ENCODE measurements around the gene KSR2.
"Not testable (repeated sequence)": the region's sequence is repeated elsewhere in the genome, so short reads cannot be mapped to it uniquely, and the experiment has no call there.

Gene KSR2

DNA sequence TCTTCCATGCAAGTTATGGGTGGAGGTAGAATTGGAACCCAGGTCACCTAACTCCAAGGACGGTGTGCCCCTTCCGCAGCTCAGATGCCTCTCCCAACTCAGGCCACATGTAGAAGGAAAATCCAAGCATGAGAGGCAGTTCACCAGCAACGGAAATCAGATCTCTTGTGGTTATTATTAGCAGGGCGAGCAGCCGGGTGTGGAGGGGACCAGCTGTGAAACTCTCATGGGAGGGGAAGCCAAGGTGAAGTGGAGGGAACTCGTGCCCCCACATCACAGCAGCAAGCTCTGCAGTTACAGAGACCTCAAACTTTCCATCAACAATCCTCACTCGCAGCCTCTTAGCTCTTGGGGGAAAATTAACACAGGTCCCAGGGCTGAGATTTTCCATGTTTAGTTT lies 79.7 kb downstream of the KSR2 start:
- DNase-seq, result no peak

DNA sequence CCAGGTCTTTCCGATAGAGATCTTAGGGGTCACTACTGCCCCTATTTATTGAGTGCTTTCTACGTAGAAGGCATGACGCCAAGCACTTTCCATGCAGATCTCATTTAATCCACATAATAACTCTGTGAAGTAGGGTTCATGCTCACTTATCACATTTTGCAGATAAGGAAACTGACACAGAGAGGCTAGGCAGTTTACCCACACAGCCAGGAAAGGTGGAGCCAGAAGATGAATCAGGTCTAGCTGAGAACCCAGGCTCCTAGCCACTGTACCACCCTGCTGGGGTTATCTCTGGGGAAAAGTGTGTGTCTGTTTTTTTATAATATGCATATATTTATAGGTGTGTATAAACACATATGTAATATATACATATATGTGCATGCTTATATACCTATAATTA lies 83.6 kb downstream of the KSR2 start:
- DNase-seq, result no peak

DNA sequence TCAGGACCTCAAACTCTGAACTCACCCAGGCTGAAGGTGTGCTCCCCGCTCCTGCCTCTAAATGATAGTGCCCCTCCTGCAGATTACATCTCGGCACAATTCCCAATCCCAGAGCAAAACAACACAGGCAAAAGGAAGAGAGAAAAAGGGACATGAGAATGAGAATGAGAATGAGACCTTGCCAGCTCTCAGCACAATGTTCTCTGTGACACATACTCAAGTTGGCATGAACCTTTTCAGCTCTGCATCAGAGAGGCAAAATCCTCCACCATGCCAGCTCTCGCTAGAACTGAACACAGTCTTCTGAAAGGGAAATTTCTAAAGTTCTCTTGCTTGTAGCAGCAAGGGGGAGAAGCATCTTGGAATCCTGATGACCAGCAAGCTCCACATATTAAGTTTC lies 84.6 kb downstream of the KSR2 start:
- DNase-seq, result no peak

DNA sequence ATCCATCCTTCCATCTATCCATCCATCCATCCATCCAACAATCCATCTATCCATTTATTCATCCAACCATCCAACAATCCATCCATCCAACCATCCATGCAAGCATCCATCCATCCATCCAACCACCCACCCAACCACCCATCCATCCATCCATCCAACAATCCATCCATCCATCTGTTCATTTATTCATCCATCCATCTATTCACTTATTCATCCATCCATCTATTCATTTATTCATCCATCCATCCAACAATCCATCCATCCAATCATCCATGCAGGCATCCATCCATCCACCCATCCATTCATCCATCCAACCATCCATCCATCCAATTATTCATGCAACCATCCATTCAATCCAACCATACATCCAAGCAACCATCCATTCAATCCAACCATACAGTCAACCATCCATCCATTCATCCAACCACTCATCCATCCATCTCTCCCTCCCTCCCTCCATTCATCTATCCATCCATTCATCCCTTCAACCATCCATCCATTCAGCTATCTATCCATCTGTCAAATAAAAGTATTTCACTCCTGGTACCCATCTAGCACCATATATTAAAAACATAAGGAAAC lies 86.1 kb downstream of the KSR2 start:
- DNase-seq, result no peak

DNA sequence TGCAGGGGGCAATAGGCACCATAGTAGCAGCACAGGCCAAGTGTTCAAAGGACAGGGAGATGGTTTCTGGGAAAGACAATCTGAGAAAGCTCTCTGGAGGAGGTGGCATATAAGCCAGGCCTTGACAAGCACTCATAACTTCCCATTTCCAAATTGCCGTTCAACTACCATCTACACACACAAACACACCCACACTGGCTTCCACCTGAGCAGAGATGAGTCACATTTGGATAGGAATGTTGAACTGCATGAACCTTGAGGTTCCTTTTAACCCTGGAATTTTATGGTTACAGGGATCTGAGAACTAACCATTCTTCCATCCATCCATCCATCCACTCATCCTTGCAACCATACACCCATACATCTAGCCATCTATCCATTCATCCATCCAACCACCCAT lies 86.6 kb downstream of the KSR2 start:
- no peak for DNase-seq

DNA sequence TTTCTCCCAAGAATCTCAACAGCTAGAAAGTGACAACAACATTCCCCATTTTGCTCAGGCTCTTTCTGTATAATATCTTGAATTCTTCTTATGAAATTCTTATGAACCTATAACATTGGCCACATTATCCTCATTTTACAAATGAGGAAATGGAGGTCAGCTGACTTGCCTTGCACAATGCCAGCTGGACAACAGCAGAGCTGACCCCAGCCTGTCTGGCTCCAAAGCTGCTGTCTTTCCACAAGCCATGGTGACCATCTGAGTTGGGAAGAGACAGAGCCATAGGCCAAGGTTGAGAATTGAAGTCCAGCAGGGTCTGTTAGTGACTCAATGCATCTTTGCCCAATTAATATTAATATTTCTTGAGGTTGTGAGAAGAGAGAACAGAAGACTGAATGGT lies 87.3 kb downstream of the KSR2 start:
- DNase-seq, result no peak

DNA sequence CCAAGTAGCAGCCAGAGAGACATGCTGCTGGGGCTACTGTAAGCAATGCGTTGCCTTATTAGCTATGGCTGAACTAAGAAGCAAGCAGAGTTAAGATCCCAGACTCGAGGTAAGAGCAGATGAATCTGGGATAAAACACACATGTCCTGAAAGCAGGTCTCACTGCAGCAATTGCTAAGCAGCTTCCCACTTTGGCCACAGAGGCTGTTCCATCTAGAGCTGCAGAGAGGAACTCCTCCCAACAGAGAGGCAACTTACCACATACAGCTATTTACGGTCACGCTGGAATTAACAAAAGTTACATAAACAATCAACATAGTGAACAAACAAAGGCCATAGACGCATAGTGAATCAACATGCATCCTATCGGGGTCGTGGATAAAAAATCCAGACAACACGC lies 90.2 kb downstream of the KSR2 start:
- DNase-seq, result no peak

DNA sequence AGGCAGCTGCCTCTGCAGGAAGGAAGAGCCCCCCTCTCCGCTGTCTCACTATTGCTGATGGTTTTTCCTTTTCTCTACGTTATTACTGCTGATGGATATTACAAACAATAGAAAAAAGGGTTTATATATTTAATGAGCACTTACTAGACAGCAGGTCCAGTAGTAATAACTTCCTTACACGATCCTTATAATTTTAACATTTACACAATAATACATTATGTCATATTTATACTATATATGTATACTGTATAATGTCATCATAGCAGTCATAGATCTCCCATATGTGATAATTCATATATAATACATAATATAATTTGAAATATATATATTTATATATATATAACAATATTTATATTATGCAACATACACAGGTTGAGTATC lies 92.4 kb downstream of the KSR2 start:
- DNase-seq, result no peak

DNA sequence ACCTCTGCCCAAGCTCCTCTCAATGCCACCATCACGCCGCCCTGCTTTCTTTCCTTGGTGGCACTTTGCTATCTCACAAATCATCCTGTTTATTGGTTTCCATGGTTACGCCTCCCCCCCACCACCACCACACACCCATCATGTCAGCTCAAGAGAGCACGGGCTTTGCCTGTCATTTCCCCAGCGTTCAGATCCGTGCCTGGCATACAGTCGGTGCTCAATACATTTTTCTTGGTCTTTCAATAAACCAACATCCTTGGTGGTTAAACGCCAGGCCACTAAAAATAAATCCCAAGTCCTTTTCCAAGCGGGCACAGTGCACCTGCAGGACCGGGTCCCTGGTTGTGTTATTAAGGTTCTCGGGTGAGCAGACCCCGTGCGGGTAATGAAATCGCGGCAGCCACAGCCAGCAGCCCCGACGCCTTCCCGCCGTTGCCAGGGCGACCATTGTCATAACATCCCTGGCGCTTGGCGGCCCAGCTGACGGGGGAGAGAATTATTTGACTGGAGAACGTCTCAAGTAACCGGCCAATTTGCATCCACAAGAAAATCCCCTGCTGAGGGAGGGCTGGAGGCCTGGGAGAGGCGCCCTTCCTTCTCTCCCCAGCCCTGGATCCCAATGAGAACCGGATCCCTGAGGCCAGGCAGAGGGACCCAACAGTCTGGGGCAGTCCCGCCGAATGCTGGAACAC lies 92.9 kb downstream of the KSR2 start:
- DNase-seq, result peak; percentile 43

DNA sequence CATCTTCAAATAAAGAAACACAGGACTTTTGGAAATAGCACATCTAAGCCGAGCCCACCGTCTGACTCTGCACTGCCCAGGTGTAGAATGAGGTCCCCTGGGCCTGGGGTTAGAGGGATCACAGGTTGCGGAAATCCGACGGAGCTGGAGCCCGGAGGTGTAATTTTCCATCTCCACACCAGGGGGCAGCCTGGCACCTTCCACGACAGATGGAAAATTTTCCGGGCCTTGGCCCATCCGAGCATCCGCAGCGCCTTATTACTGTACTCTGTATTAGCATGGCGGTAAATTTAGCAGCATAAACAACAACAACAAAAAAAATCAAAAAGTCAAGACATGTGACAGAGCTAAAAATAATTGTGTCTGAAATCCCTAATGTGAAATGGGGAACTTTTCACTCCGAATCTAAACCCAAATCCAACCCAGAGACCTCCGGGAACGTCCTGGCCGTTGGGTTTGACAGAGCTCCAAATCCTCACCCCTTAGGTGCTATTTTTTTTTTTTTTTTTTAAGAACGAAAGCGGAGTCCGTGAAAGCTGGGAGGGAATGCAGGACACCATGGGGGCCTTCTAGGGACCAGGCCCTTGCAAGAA lies 93.9 kb downstream of the KSR2 start:
- peak; percentile 62 for DNase-seq

DNA sequence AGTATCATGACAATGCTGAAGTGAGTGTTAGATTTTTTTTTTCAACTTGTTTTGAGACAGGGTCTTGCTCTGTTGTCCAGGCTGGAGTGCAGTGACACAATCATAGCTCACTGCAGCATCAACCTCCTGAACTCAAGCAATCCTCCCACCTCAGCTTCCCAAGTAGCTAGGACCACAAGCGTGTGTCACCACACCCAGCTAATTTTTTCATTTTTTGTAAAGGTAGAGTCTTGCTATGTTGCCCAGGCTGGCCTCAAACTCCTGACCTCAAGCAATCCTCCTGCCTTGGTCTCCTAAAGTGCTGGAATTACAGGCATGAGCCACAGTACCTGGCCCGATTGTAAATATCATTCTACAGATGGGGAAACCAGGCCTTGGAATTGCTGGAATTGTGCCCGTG lies 94.6 kb downstream of the KSR2 start:
- not testable (repeated sequence) for DNase-seq

DNA sequence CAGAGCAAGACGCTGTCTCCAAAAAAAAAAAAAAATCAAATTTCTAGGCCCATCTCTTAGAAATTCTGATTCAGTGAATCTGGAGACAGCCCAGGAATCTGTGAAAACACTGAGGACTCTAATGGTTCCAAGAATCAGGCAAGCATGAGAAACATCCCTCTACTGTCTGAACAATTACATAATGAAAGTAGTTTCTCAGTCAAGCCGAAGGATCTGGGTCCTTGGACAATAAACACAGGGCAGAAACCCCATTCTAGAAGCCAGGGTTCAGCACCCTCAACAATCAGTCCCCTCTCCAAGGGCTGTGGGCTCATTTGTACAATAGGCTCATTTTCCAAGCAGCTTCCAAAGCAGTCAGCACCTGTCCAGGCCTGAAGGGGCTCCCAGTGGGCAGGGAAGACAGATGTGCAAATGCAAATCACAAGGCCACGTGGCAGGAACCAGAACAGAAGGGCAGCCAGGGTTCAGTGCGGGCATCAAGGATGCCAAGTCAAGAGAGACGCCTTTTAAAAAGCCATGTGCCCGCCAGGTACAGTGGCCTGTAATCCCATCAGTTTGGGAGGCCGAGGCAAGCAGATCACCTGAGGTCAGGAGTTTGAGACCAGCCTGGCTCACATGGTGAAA lies 96.1 kb downstream of the KSR2 start:
- no peak for DNase-seq

DNA sequence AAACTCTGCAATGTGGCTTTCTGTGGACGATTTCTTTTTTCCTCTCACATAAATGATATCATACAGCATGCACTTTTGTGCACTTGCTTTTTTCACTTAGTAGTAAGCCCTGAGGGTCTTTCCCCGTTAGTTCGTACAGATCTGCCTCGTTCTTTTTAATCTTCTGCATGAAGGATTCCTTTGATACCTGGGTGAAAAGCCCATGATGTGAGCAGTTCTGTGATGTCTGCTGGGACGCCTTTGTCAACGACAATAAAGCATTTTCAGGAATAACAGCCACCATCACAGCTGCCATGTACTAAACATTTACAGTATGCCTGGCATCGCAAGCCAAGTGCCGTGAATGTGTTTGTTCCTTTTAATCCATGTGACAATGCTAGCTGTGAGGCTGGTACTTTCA lies 99.2 kb downstream of the KSR2 start:
- DNase-seq, result no peak

DNA sequence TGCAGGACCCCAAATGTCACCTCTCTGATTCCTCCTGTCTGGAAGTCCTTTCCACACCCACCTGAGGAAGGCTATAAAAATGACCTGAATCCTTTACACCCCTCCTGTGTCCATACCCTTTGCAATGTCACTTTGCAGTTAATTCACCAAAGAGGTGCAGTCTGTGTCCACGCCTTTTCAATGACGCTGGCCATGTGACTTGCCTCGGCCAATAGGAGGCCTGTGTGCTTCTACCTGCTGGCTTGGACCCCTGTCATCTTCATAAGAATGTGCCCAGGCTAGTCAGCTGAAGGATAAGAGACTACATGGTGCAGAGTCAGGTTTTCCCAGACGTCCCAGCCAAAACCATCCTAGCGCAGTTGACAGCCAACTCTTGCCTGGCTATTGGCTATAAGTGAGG lies 101.4 kb downstream of the KSR2 start:
- no peak for DNase-seq

DNA sequence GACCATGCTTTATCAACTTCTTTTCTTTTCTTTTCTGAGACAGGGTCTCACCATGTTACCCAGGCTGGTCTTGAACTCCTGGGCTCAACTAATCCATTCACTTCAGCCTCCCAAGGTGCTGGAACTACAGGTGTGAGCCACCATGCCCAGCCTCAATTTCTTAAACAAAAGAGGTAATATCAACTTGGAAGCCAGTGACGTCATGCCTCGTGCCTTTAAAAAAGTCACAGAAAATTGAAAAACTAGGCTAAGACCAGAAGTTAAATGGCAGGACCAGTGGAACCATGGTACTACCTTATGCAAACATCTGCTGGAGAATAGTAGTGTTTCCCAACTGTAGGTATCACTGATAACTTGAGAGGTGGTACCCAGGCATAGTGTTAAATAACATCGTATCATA lies 103.3 kb downstream of the KSR2 start:
- DNase-seq, result no peak

DNA sequence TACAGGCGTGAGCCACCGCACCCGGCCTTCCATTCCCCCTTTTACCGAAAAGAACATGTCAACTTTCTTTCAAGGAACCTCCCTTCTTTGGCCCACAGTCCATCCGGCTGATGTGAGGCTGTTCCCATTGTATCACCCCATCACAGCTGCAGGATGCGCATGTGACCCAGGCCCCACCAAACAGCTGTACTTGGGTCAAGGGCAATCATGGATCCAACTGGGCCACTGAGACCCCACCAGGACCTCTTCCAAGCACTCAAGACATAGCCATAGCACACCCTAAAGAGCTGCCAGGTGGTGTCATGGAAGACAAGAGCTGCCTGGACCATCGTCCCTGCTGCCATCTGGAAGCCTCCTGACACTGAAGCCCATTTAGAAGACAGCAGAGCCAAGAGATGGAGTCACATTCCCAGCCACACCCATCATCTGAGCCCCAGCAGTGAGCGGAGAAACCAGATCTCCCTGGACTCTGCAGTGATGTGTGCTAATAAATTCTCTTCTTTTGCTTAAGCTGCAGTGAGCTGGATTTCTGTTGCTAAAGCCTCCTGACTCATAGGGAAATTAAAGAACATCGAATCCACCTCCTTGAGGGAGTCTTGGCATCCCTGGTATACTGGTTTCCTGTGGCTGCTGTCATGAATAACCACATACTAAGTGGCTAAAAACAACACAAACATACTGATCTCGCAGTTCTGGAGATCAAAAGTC lies 105.6 kb downstream of the KSR2 start:
- DNase-seq, result no peak

DNA sequence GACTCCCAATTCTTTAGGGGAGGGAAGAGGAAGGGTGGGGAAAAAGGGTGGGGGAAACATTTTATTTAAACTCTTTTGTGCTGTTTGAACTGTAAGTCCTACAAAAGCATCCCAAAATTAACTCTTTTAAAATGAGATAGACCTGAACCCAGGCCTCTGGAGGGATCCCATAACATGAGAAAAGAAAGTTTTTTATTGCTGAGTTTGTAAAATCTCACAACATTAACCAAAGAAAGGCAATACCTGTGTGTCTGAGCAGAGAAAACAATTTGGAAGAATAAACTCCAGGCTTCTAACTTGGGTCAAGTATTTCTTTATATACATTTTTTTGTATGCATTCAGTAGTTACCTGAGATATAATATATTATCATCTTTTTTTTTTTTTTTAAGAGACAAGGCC lies 107.1 kb downstream of the KSR2 start:
- DNase-seq, result no peak

DNA sequence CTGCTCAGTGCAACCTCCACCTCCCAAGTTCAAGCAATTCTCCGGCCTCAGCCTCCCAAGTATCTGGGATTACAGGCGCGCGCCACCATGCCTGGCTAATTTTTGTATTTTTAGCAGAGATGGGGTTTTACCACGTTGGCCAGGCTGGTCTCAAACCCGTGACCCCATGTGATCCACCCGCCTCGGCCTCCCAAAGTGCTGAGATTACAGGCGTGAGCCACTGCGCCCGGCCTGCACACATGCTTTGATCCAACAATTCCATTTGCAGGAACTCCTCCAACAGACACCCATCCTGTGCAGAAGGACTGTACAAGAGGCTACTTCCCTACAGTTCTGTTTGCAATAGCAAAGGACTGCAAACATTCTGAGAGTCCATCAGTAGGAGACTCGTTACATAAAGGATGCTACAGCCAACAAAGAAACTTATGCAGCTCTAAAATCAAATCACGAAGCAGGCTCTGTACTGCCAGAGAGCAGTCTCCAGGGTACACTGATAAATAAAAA lies 108.0 kb downstream of the KSR2 start:
- DNase-seq, result not testable (repeated sequence)

DNA sequence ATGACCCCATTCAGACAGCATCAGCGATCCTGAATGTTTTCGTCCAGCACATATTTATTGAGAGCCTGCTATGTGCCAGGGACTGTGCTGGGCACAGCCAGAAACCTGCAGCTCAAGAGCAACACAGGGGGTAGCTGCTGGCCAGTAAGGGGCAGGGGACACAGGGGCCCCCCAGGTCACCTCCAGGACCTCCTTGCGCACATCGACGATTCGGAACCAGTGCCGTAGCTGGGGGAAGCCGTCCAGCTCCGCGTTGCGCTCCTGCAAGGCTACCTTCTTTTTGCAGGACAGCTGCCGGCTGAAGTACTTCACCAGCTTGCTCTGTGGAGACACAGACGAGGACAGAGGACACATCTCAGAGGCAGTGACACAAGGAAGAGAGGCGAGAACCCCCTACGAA lies 108.7 kb downstream of the KSR2 start:
- no peak for DNase-seq

DNA sequence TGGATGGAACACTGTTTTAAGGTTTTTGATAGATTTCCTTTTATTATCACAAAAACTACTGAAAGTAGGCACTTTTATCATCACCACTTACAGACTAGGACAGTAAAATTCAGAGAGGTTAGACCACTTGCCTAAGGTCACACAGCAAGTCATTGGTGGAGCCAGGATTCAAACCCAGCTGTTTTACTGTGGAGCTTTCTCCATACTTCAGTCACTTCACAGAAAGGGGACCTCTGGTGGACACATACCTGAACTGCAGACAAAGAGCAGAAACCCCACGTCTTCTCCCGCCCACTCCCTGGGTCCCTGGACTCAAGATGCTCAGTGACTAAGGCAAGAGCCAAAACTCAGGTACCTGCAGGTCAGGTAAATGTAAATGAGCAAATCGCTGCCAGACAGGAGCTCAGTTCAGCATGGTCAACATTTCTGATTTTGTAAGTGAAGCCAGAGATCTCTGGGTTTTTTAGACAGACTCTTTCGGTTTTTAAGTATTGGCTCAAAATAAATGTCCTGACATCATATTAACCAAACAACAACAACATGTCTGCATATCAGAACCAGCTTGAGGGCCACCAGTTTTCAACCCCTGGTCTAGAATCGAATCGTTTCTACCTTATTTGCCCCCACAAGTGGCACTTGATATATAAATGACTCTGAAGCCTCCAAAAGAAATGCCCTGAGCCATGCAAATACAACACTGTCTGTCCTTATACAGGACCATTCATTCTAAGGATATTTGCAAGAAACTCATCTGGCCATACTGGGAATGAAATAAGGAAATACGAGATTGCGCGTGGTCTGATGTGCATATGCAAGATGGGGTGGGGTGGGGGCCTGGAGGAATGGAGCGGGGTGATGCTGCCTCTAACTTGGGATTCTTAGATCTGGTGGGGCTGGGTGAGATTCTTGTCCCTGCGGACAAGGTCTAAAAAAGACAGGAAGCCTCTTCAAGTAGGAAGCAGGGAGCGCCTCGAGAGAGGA lies 110.9 kb downstream of the KSR2 start:
- peak; percentile 45 for DNase-seq

DNA sequence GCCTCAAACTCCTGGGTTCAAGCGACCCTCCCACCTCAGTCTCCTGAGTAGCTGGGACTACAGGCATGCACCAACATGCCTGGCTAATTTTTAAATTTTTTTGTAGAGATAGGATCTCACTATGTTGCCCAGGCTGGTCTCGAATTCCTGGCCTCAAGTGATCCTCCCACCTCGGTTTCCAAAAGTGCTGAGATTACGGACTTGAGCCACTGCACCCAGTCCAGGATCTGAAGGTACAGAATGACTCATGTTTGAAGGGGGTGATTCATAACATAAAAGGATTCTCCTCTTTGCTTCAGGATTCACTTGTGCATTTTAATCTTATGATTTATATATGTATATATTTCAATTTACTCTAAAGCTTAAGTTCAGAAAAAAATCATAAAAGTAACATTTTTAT lies 111.7 kb downstream of the KSR2 start:
- DNase-seq, result not testable (repeated sequence)

DNA sequence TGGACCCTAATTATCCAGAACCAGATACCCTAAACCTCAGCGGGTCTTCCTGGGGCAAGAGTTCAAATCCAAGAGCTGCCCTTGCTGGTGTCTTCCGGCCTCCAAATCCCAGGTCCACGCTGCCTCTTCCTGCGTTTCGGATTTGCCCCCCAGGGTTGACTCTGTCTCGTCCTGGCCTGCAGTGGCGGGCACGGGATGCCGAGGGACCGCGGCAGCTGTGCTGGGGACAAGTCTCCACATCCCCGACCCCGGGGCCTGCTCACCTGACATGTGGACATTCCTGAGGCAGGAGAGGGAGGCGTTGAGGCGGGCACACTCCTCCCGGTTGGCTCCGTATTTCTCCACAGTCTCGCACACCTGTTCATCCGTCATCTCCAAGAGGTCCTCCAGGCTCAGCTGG lies 113.6 kb downstream of the KSR2 start:
- DNase-seq, result no peak
